PC-3 (cell line): ENCODE data around the gene MAPK8IP1.

Experiments used
- CTCF ChIP-seq: fragments of 300-600 bp; sonication (generic); conservative IDR thresholded peaks from 2 replicates; pipeline ENCODE4 v1.5.1; 2017; ENCODE audit warnings: antibody characterized with exemption, low read depth, mild to moderate bottlenecking, low read length
- EZH2 ChIP-seq: fragments of 300-600 bp; sonication (generic); IDR thresholded peaks from one replicate; pipeline ENCODE4 v1.6.1; 2017; ENCODE audit warnings: antibody characterized with exemption, mild to moderate bottlenecking, low read length; ENCODE audit not compliant: unreplicated experiment

- TF ChIP-seq CTCF (no peak), EZH2 (no peak)
Measured at GRCh38 chr11:45901626-45902025, 16.2 kb downstream of the MAPK8IP1 start.
